KMS-11 (cell line): Measurements from ENCODE around the gene SEMA3D.

Source experiments
- H2AFZ ChIP-seq: fragments of 200-600 bp; sonication (generic); 2 replicates; pipeline ENCODE4 v1.6.1; 2016; ENCODE audit warnings: antibody characterized with exemption, mixed run types, low read depth
- H3K27ac ChIP-seq: fragments of 200-600 bp; sonication (generic); 2 replicates; pipeline ENCODE4 v1.6.1; 2016; ENCODE audit warnings: mild to moderate bottlenecking, mixed run types
- H3K27me3 ChIP-seq: fragments of 200-600 bp; sonication (generic); 2 replicates; pipeline ENCODE4 v1.6.1; 2017; ENCODE audit warnings: mild to moderate bottlenecking, low read depth, mixed run types, moderate library complexity; ENCODE audit not compliant: insufficient read depth
- H3K36me3 ChIP-seq: fragments of 200-600 bp; sonication (generic); 2 replicates; pipeline ENCODE4 v1.6.1; 2017; ENCODE audit warnings: mild to moderate bottlenecking, mixed run types; ENCODE audit not compliant: insufficient read depth
- H3K4me1 ChIP-seq: fragments of 200-600 bp; sonication (generic); 2 replicates; pipeline ENCODE4 v1.6.1; 2016; ENCODE audit warnings: mild to moderate bottlenecking, low read depth, mixed run types; ENCODE audit not compliant: poor library complexity, severe bottlenecking
- H3K4me2 ChIP-seq: fragments of 200-600 bp; sonication (generic); 2 replicates; pipeline ENCODE4 v1.7.0; 2016; ENCODE audit warnings: mild to moderate bottlenecking, mixed run types
- H3K4me3 ChIP-seq: fragments of 200-600 bp; sonication (generic); IDR thresholded peaks from 2 replicates; pipeline ENCODE4 v1.6.1; 2017; ENCODE audit warnings: low read depth, low read length, mixed read lengths; ENCODE audit not compliant: insufficient read depth
- H3K79me2 ChIP-seq: fragments of 200-600 bp; sonication (generic); 2 replicates; pipeline ENCODE4 v1.6.1; 2016; ENCODE audit warnings: low read depth, mixed run types; ENCODE audit not compliant: insufficient read depth
- H3K9ac ChIP-seq: fragments of 200-600 bp; sonication (generic); 2 replicates; pipeline ENCODE4 v1.6.1; 2016; ENCODE audit warnings: mild to moderate bottlenecking, mixed run types
- H4K20me1 ChIP-seq: fragments of 200-600 bp; sonication (generic); 2 replicates; pipeline ENCODE4 v1.6.1; 2016; ENCODE audit warnings: mild to moderate bottlenecking, mixed run types; ENCODE audit not compliant: insufficient read depth
- TF ChIP-seq, protein P1 (sequence below): fragments of 200-600 bp; sonication (generic); conservative IDR thresholded peaks from 2 replicates; pipeline ENCODE4 v1.6.1; 2017; ENCODE audit warnings: low read depth, mild to moderate bottlenecking, antibody characterized with exemption, low read length, moderate library complexity, mixed read lengths

Gene SEMA3D

DNA sequence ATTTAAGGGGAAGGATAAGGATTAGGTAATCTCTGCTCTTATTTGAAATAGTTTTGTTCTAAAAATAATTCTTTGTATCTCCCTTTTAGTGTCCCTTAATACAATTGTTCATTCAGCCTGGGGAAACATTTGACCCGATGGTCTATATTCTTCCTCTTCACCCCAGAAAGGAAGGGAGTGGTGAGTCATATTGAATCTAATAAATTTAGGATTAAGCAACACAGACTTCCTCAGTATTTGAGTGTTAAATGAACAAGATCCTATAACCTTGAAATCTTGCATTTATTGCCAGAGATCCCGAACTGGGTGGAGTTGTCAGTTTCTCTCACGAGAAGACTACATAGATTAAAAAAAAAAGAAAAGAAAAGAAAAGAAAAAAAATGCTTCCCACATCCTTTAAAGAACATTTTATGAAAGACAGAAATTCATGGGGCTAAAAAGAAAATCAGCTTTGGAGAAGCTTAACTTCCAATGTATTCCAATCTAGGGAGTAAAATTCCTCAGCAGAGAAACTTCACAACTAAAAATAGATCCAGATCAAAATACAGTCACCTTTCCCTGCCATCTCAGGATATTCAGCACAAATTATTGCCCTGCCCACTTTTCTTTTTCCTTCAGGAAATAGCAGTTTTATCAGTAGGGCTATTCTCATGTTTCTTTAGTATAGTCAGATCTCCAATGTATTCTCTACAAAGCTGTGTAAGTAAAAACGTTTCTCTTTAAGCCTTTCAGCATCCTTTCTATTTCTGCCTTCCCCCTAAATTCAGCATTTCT lies 82.2 kb downstream of the SEMA3D start:
- H3K4me1 ChIP-seq, result no peaks in the 10 kb centered on the region
- H3K4me2 ChIP-seq, result no peak overlapping the region
- H2AFZ ChIP-seq, result no peak overlapping the region
- H3K9ac ChIP-seq, result no peak overlapping the region
- H4K20me1 ChIP-seq, result no peaks in the 10 kb centered on the region
- no peaks in the 10 kb centered on the region; the same call in 1 of the 2 replicates for H3K36me3 ChIP-seq
- H3K27me3 ChIP-seq, result no peaks in the 10 kb centered on the region
- no peak overlapping the region for H3K27ac ChIP-seq
- TF ChIP-seq, protein P1, sequence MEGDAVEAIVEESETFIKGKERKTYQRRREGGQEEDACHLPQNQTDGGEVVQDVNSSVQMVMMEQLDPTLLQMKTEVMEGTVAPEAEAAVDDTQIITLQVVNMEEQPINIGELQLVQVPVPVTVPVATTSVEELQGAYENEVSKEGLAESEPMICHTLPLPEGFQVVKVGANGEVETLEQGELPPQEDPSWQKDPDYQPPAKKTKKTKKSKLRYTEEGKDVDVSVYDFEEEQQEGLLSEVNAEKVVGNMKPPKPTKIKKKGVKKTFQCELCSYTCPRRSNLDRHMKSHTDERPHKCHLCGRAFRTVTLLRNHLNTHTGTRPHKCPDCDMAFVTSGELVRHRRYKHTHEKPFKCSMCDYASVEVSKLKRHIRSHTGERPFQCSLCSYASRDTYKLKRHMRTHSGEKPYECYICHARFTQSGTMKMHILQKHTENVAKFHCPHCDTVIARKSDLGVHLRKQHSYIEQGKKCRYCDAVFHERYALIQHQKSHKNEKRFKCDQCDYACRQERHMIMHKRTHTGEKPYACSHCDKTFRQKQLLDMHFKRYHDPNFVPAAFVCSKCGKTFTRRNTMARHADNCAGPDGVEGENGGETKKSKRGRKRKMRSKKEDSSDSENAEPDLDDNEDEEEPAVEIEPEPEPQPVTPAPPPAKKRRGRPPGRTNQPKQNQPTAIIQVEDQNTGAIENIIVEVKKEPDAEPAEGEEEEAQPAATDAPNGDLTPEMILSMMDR, result no peak
- no peak overlapping the region for H3K4me3 ChIP-seq
- H3K79me2 ChIP-seq, result no peaks in the 10 kb centered on the region

DNA sequence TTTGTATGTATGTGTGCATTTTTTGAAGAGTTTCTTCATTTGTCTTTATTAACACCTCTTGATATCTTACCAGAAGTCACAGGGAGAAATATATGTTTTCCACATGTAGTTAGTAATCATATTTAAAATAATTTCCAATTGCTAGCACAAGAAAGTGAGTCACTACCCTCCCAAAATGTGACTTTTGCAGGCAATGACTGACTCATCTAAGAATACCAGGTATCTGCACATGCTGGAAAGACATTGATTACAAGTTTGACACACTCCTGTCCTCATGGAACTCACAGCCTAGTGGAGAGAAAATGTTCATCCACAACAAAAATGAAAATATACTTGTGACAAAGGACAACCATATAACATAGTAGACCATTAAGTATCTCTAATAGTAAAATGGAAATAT lies 82.9 kb downstream of the SEMA3D start:
- Histone ChIP-seq H3K9ac (no peak overlapping the region), H2AFZ (no peak overlapping the region), H3K27me3 (no peaks in the 10 kb centered on the region), H3K27ac (no peak overlapping the region), H3K4me3 (no peak overlapping the region), H4K20me1 (no peaks in the 10 kb centered on the region), H3K4me1 (no peaks in the 10 kb centered on the region), H3K4me2 (no peak overlapping the region), H3K36me3 (no peaks in the 10 kb centered on the region; the same call in 1 of the 2 replicates), H3K79me2 (no peaks in the 10 kb centered on the region)
- TF ChIP-seq, protein P1, result no peak

DNA sequence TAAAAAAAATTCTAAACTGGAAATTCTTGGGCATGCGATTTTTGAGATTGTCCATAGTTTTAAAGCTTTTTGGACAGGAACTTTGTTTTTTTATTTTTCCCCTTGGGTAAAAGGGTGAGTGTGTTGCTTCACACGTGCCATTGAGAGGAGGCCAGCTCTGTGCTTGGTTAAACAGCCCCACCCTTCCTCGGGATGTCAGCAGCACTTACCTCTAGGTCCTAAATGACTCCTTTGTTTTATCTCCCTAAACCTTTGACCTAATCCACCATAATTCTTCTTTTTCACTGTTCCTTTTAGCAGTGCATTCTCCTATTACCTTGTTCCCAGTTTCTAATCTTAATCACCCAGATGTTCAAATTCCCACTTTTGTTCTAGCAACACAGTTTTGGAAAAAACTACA lies 83.5 kb downstream of the SEMA3D start:
- no peaks in the 10 kb centered on the region; the same call in 1 of the 2 replicates for H3K36me3 ChIP-seq
- no peak overlapping the region for H3K9ac ChIP-seq
- no peaks in the 10 kb centered on the region for H3K79me2 ChIP-seq
- no peaks in the 10 kb centered on the region for H3K4me1 ChIP-seq
- H3K4me2 ChIP-seq, result no peak overlapping the region
- TF ChIP-seq, protein P1, result no peak
- H4K20me1 ChIP-seq, result no peaks in the 10 kb centered on the region
- H3K27ac ChIP-seq, result no peak overlapping the region
- no peaks in the 10 kb centered on the region for H3K27me3 ChIP-seq
- no peak overlapping the region for H2AFZ ChIP-seq
- no peak overlapping the region for H3K4me3 ChIP-seq

DNA sequence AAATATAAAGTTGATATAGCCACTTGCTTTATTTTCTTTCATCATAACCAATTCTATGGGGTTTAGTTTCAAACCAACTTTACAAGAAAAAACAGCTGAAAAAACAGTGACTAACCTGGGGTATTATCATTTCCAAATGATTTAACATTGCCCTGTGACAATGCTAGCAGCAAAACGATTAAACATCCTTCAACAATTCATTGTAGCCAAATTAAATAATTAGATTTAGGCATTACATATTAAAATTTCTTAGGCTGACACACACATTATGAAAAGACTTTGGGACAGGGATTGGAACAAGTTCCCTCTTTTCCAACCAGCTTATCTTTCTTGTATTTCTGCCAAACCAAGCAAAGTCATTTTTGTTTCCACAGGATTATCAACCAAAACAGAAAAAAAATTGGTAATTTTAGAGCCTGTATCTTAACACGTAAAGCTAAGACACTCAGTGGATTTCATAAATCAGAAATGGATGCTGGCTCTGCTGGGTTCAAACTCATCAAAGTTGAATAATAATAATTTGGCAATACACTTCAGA lies 84.0 kb downstream of the SEMA3D start:
- Histone ChIP-seq H3K9ac (no peak overlapping the region), H3K4me3 (no peak overlapping the region), H3K4me1 (no peaks in the 10 kb centered on the region), H3K79me2 (no peaks in the 10 kb centered on the region), H3K27me3 (no peaks in the 10 kb centered on the region), H2AFZ (no peak overlapping the region), H3K36me3 (no peaks in the 10 kb centered on the region; the same call in 1 of the 2 replicates), H4K20me1 (no peaks in the 10 kb centered on the region), H3K4me2 (no peak overlapping the region), H3K27ac (no peak overlapping the region)
- TF ChIP-seq, protein P1, result no peak
